HTERT RPE-1 (cell line): ENCODE results near the gene LAPTM5.

Experiments
- in situ Hi-C: fragments of 300-500 bp; cut with MboI; formaldehyde crosslinking; loops from 4 replicates; pipeline ENCODE4 v1.14.3; 2020; ENCODE audit warnings: low sequenced_read_pairs

Gene LAPTM5

GRCh38 chr1:30745834-30746208 is 11.8 kb downstream of the LAPTM5 start:
- in situ Hi-C loops, result no loop called here

GRCh38 chr1:30745156-30745833 is 12.3 kb downstream of the LAPTM5 start:
- in situ Hi-C loops, result no loop called here

GRCh38 chr1:30744060-30744756 is 13.4 kb downstream of the LAPTM5 start:
- in situ Hi-C loops, result no loop called here

- in situ Hi-C loops, result no loop called here
Measured at GRCh38 chr1:30743584-30744059, 14.0 kb downstream of the LAPTM5 start.

GRCh38 chr1:30742963-30743559 is 14.5 kb downstream of the LAPTM5 start:
- in situ Hi-C loops, result no loop called here

GRCh38 chr1:30742300-30742962 is 15.1 kb downstream of the LAPTM5 start:
- in situ Hi-C loops, result no loop called here

GRCh38 chr1:30741239-30741894 is 16.2 kb downstream of the LAPTM5 start:
- in situ Hi-C loops, result no loop called here

- in situ Hi-C loops, result no loop called here
Measured at GRCh38 chr1:30740251-30741238, 17.0 kb downstream of the LAPTM5 start.

- in situ Hi-C loops, result no loop called here
Measured at GRCh38 chr1:30739601-30740000, 18.0 kb downstream of the LAPTM5 start.

- in situ Hi-C loops, result no loop called here
Measured at GRCh38 chr1:30738715-30739559, 18.6 kb downstream of the LAPTM5 start.

- in situ Hi-C loops, result no loop called here
Measured at GRCh38 chr1:30738040-30738714, 19.4 kb downstream of the LAPTM5 start.

GRCh38 chr1:30737357-30738039 is 20.1 kb downstream of the LAPTM5 start:
- in situ Hi-C loops, result no loop called here

GRCh38 chr1:30735668-30736498 is 21.7 kb downstream of the LAPTM5 start:
- in situ Hi-C loops, result no loop called here

- in situ Hi-C loops, result no loop called here
Measured at GRCh38 chr1:30735124-30735523, 22.4 kb downstream of the LAPTM5 start.

GRCh38 chr1:30734580-30734979 is 23.0 kb downstream of the LAPTM5 start:
- in situ Hi-C loops, result no loop called here

- in situ Hi-C loops, result no loop called here
Measured at GRCh38 chr1:30734106-30734505, 23.5 kb downstream of the LAPTM5 start.

GRCh38 chr1:30733493-30733892 is 24.1 kb downstream of the LAPTM5 start:
- in situ Hi-C loops, result no loop called here
